HEK293T (cell line): ENCODE results near the gene PIAS1.
"Not testable (repeated sequence)": the region's sequence is repeated elsewhere in the genome, so short reads cannot be mapped to it uniquely, and the experiment has no call there.

Source experiments
- CTCF ChIA-PET: fragments of 350-600 bp; formaldehyde crosslinking; extraction: SDS; loops from one replicate; lab custom pipeline; 2021; ENCODE audit warnings: antibody characterized with exemption, inconsistent platforms; lab: Yijun Ruan, JAX
- POLR2A ChIA-PET: fragments of 350-600 bp; formaldehyde crosslinking; extraction: SDS; loops from one replicate; lab custom pipeline; 2020; ENCODE audit warnings: antibody characterized with exemption, inconsistent platforms; lab: Yijun Ruan, JAX
- DNase-seq: peaks from one replicate; pipeline ENCODE4 v3.0.0; 2012; ENCODE audit warnings: mixed read lengths; ENCODE audit errors: extremely low spot score
- ARNT ChIP-seq: fragments of 450-650 bp; IDR thresholded peaks from 2 replicates; pipeline ENCODE4 v1.6.1; 2017; ENCODE audit warnings: mild to moderate bottlenecking
- BHLHE40 ChIP-seq: fragments of 450-650 bp; IDR thresholded peaks from 2 replicates; pipeline ENCODE4 v1.6.1; 2016; ENCODE audit warnings: mild to moderate bottlenecking, moderate library complexity, borderline replicate concordance
- CTBP1 ChIP-seq: fragments of 450-650 bp; IDR thresholded peaks from 2 replicates; pipeline ENCODE4 v1.6.1; 2016; ENCODE audit warnings: borderline replicate concordance
- ELF4 ChIP-seq: fragments of 450-650 bp; IDR thresholded peaks from 2 replicates; pipeline ENCODE4 v1.6.1; 2017; ENCODE audit warnings: antibody characterized with exemption
- FOXA1 ChIP-seq: fragments of 450-650 bp; IDR thresholded peaks from 2 replicates; pipeline ENCODE4 v1.6.1; 2016; ENCODE audit warnings: mild to moderate bottlenecking
- FOXK2 ChIP-seq: fragments of 450-650 bp; IDR thresholded peaks from 2 replicates; pipeline ENCODE4 v1.6.1; 2016; ENCODE audit warnings: mild to moderate bottlenecking
- FOXM1 ChIP-seq: fragments of 450-650 bp; IDR thresholded peaks from 2 replicates; pipeline ENCODE4 v1.6.1; 2017; ENCODE audit warnings: mild to moderate bottlenecking, borderline replicate concordance
- HDGF ChIP-seq: fragments of 450-650 bp; IDR thresholded peaks from 2 replicates; pipeline ENCODE4 v1.6.1; 2017; ENCODE audit warnings: antibody characterized with exemption, borderline replicate concordance
- L3MBTL2 ChIP-seq: fragments of 450-650 bp; conservative IDR thresholded peaks from 2 replicates; pipeline ENCODE4 v1.6.1; 2016; ENCODE audit warnings: mild to moderate bottlenecking
- LEF1 ChIP-seq: fragments of 450-650 bp; IDR thresholded peaks from 2 replicates; pipeline ENCODE4 v1.6.1; 2017; ENCODE audit warnings: mild to moderate bottlenecking, borderline replicate concordance
- NFRKB ChIP-seq: fragments of 450-650 bp; IDR thresholded peaks from 2 replicates; pipeline ENCODE4 v1.6.1; 2016; ENCODE audit warnings: mild to moderate bottlenecking, moderate library complexity
- SP1 ChIP-seq: fragments of 450-650 bp; IDR thresholded peaks from 2 replicates; pipeline ENCODE4 v1.6.1; 2017
- SUZ12 ChIP-seq: fragments of 450-650 bp; IDR thresholded peaks from 2 replicates; pipeline ENCODE4 v1.6.1; 2016; ENCODE audit warnings: mild to moderate bottlenecking
- TARDBP ChIP-seq: fragments of 450-650 bp; IDR thresholded peaks from 2 replicates; pipeline ENCODE4 v1.6.1; 2016
- ZNF384 ChIP-seq: fragments of 450-650 bp; IDR thresholded peaks from 2 replicates; pipeline ENCODE4 v1.6.1; 2016
- TF ChIP-seq, protein P1 (sequence below): fragments of 450-650 bp; IDR thresholded peaks from 2 replicates; pipeline ENCODE4 v1.6.1; 2016

PIAS1 gene

DNA sequence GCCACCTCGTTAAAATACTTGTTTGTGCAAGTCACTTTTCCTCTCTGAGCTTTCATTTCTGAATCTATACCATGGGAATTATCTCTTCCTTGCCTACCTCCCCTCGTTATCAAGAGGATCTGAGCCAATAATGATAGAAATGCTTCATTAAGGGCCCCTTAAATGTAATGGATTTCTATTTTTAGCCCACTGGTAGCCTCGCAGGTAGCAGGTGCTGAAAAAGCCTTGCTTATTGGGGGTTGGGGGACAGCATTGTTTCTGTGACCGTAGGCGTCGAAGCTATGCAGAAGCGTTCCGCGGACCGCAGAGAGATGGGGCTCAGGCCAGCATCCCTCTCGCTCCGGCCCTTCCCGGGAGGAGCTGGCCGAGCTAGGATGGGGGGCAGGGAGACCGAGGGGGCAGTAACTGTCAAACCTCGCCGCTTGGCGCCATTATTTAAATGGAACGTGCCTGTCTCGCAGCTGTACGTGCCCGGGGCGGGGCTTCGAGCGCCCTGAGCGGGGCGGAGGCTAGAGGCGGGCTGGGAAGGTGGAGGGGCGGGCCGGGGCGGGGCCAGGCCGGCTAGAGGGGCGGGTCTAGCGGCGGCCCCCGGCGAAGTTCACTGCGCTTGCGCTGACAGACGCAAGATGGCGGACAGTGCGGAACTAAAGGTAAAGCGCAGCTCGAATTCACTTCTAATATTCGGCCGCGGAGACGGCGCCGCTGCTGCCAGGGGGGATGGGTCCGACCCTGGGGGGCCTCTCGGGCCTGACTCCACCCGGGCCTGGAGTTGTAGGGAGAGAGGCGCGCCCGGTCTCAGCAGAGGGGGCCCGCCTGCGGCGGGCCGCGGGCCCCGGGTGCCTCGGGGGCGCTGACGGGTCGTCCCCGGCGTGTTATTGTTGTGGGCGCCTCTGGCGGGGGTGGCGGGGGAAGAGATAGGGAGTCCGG is at the start of gene PIAS1:
Gene PIAS1, plus strand, starts transcription at position 615 of the 927 bp plus-strand sequence. Its CDS starts 12 bp downstream, at position 627.
- peak; percentile 97 for DNase-seq
- ChIA-PET CTCF (interaction anchor here (0.6 to 1.0 kb wide), 3 partner anchors 13 to 191 kb away, joined by 3 to 5 read pairs (median 3); no protein-coding TSS in a partner anchor), POLR2A (interaction anchor here (0.7 to 2.9 kb wide), 32 partner anchors 9 to 223 kb away, joined by 3 to 12 read pairs (median 5); partner anchors contain the start of gene FEM1B)
- TF ChIP-seq ZNF384 (no peak), FOXK2 (no peak), NFRKB (no peak), BHLHE40 (no peak), SP1 (no peak), HDGF (no peak), FOXM1 (peak; percentile 83; the same call in 1 of the 2 replicates), ELF4 (no peak; the same call in 1 of the 2 replicates), SUZ12 (no peak), LEF1 (no peak), L3MBTL2 (peak; percentile 99), ARNT (no peak), TARDBP (no peak), CTBP1 (peak; percentile 39; the same call in 1 of the 2 replicates), FOXA1 (no peak)
- TF ChIP-seq, protein P1, sequence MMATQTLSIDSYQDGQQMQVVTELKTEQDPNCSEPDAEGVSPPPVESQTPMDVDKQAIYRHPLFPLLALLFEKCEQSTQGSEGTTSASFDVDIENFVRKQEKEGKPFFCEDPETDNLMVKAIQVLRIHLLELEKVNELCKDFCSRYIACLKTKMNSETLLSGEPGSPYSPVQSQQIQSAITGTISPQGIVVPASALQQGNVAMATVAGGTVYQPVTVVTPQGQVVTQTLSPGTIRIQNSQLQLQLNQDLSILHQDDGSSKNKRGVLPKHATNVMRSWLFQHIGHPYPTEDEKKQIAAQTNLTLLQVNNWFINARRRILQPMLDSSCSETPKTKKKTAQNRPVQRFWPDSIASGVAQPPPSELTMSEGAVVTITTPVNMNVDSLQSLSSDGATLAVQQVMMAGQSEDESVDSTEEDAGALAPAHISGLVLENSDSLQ: peak; percentile 67

DNA sequence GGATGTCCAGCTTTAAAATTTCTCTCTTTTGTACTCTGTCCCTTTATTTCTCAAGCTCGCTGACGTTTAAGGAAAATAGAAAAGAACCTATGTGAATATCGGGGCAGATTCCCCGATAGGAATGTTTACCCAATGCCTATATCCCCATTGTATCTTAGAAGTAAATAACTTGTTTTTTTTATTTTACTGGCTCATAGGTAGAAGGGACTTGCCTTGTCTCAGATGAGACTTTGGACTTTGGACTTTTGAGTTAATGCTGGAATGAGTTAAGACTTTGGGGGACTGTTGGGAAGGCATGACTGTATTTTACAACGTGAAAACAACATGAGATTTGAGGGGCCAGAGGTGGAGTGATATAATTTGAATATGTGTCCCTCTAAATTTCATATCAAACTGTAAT is 46.5 kb upstream of the PIAS1 start:
- POLR2A ChIA-PET, CTCF ChIA-PET, DNase-seq: not testable (repeated sequence)

DNA sequence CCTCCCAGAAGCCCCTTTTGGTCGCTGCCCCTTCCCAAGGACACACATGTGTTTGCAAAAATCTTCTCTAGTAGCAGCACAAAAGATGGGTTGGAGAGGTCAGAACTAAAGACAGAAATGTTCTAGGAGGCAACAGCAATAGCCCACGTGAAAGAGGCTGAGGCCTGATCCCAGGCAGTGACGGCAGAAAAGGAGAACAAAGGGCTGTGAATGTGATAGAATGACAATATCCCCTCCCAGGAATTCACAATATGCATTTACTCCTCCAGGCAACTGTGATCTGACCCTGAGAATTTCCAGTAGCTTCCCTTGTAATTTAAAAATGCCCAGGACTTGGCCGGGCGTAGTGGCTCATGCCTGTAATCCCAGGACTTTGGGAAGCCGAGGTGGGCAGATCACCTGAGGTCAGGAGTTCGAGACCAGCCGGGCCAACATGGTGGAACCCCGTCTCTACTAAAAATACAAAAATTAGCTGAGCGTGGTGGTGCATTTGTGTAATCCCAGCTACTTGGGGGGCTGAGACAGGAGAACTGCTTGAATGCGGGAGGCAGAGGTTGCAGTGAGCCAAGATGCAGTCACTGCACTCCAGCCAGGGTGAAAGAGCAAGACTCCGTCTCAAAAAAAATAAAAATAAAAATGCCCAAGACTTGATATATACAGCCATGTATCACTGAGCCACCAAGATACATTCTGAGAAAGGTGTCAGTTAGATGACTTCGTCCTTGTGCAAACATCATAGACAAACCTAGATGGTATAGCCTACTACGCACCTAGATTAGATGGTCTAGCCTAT is 43.6 kb upstream of the PIAS1 start:
- no peak for TF ChIP-seq ZNF384
- no peak for TF ChIP-seq FOXK2
- no peak for TF ChIP-seq L3MBTL2
- no peak for TF ChIP-seq CTBP1
- TF ChIP-seq FOXA1: no peak
- TF ChIP-seq HDGF: no peak
- no peak for TF ChIP-seq TARDBP
- no peak for TF ChIP-seq NFRKB
- TF ChIP-seq SUZ12: no peak
- no peak for TF ChIP-seq ARNT
- no peak for TF ChIP-seq BHLHE40
- TF ChIP-seq, protein P1: no peak
- no peak for TF ChIP-seq FOXM1
- no peak for TF ChIP-seq LEF1
- no peak for TF ChIP-seq SP1
- TF ChIP-seq ELF4: no peak
- ChIA-PET CTCF (no interaction called here), POLR2A (no interaction called here)
- DNase-seq: no peak

DNA sequence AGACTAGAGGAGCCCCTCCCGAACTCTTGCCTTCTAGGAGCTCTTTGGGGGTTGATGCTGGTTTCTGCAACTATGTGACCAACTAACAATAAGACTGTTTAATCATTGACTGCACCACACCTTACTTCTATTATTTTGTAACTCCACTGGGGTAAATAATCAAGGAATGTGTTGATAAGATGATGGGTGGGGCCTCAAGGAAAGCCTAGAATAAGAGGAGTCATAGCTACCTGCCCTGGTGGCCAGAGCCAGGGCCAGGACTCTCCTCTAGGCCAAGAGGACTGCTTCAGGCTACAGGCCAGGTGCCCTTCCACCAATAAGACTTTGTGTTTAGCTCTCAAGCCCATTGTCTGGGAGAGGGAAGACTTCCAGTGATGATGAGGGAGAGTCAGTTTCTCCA is 41.2 kb upstream of the PIAS1 start:
- TF ChIP-seq BHLHE40: no peak
- no peak for TF ChIP-seq HDGF
- no peak for TF ChIP-seq FOXM1
- TF ChIP-seq FOXA1: no peak
- no peak for TF ChIP-seq LEF1
- TF ChIP-seq L3MBTL2: no peak
- TF ChIP-seq SUZ12: no peak
- no peak for TF ChIP-seq TARDBP
- no peak for TF ChIP-seq ELF4
- no peak for TF ChIP-seq NFRKB
- TF ChIP-seq ZNF384: no peak
- TF ChIP-seq ARNT: no peak
- TF ChIP-seq SP1: no peak
- TF ChIP-seq, protein P1: no peak
- no peak for TF ChIP-seq FOXK2
- no peak for TF ChIP-seq CTBP1
- CTCF ChIA-PET: no interaction called here

DNA sequence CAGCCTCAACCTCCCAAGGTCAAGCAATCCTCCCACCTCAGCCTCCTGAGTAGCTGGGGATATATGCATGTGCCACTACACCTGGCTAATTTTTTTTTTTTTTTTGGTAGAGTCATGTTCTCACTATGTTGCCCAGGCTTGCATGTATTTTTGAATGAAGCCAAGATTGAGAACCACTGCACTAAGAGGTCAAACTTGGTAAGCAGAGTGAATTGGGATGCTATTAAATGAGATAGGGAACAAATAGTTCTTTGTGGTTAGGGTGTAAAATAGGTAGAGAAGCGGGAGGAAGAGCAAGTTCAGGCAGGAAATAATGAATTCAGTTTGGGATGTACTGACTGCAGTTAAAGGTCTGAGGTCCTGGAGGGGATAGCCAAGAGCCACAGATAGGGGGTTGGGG is 39.9 kb upstream of the PIAS1 start:
- CTCF ChIA-PET: no interaction called here
- TF ChIP-seq SP1 (no peak), NFRKB (no peak), LEF1 (no peak), ARNT (no peak), ZNF384 (no peak), CTBP1 (no peak), ELF4 (no peak), FOXK2 (no peak), TARDBP (no peak), SUZ12 (no peak), FOXM1 (no peak)
- TF ChIP-seq, protein P1: no peak
- POLR2A ChIA-PET: no interaction called here
- DNase-seq: no peak

More for the DNA sequence above, 41.2 kb upstream of the PIAS1 start:
- no peak for DNase-seq
- POLR2A ChIA-PET: no interaction called here
